NCI-H2196 treated with DMSO at 0.1 percent for 48 hours (cell line): ENCODE measurements around the gene PLCB4.
A peak's percentile ranks its signal among the peaks of the same experiment; 100 is the strongest.

Experiments
- DNase-seq: peaks from one replicate; lab custom pipeline; 2025; ENCODE audit not compliant: unreplicated experiment; lab: John Stamatoyannopoulos, UW

PLCB4 gene

GRCh38 chr20:9212735-9213134 is 143.8 kb downstream of the PLCB4 start:
- DNase-seq, result no peak

- no peak for DNase-seq
These were observed 145.8 kb downstream of the PLCB4 start for GRCh38 chr20:9214685-9215084.

GRCh38 chr20:9215539-9215938 is 146.7 kb downstream of the PLCB4 start:
- DNase-seq, result no peak

- no peak for DNase-seq
These were observed 149.7 kb downstream of the PLCB4 start for GRCh38 chr20:9218531-9218961.

GRCh38 chr20:9220874-9221547 is 152.1 kb downstream of the PLCB4 start:
- no peak for DNase-seq

GRCh38 chr20:9223296-9223695 is 154.4 kb downstream of the PLCB4 start:
- no peak for DNase-seq

GRCh38 chr20:9225879-9226278 is 157.0 kb downstream of the PLCB4 start:
- DNase-seq, result no peak

GRCh38 chr20:9227896-9228615 is 159.2 kb downstream of the PLCB4 start:
- no peak for DNase-seq

GRCh38 chr20:9228774-9229450 is 160.0 kb downstream of the PLCB4 start:
- no peak for DNase-seq

GRCh38 chr20:9230406-9230805 is 161.5 kb downstream of the PLCB4 start:
- no peak for DNase-seq

- no peak for DNase-seq
These were observed 164.9 kb downstream of the PLCB4 start for GRCh38 chr20:9233804-9234203.

GRCh38 chr20:9235518-9235917 is 166.6 kb downstream of the PLCB4 start:
- no peak for DNase-seq

GRCh38 chr20:9236458-9236857 is 167.6 kb downstream of the PLCB4 start:
- no peak for DNase-seq

GRCh38 chr20:9241232-9241692 is 172.4 kb downstream of the PLCB4 start:
- DNase-seq, result peak; percentile 83

- DNase-seq, result no peak
These were observed 173.0 kb downstream of the PLCB4 start for GRCh38 chr20:9241721-9242427.

GRCh38 chr20:9243986-9244385 is 175.1 kb downstream of the PLCB4 start:
- DNase-seq, result no peak

GRCh38 chr20:9244811-9245210 is 175.9 kb downstream of the PLCB4 start:
- DNase-seq, result no peak

- no peak for DNase-seq
These were observed 177.8 kb downstream of the PLCB4 start for GRCh38 chr20:9246731-9247130.

- DNase-seq, result no peak
These were observed 181.6 kb downstream of the PLCB4 start for GRCh38 chr20:9250511-9250910.

- no peak for DNase-seq
These were observed 184.2 kb downstream of the PLCB4 start for GRCh38 chr20:9253006-9253539.

- no peak for DNase-seq
These were observed 186.3 kb downstream of the PLCB4 start for GRCh38 chr20:9255171-9255570.
